ENCODE data around the gene CGGBP1. TPM values are rescaled to one million over a fixed set of nuclear protein-coding genes. Genes with fewer than 3 reads are reported as not detected.

The CGGBP1 gene, protein sequence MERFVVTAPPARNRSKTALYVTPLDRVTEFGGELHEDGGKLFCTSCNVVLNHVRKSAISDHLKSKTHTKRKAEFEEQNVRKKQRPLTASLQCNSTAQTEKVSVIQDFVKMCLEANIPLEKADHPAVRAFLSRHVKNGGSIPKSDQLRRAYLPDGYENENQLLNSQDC
- 76.4 and 83.6 TPM in 2 replicates for total RNA-seq (2014; rRNA removed; shearing (Covaris generic))

DNA sequence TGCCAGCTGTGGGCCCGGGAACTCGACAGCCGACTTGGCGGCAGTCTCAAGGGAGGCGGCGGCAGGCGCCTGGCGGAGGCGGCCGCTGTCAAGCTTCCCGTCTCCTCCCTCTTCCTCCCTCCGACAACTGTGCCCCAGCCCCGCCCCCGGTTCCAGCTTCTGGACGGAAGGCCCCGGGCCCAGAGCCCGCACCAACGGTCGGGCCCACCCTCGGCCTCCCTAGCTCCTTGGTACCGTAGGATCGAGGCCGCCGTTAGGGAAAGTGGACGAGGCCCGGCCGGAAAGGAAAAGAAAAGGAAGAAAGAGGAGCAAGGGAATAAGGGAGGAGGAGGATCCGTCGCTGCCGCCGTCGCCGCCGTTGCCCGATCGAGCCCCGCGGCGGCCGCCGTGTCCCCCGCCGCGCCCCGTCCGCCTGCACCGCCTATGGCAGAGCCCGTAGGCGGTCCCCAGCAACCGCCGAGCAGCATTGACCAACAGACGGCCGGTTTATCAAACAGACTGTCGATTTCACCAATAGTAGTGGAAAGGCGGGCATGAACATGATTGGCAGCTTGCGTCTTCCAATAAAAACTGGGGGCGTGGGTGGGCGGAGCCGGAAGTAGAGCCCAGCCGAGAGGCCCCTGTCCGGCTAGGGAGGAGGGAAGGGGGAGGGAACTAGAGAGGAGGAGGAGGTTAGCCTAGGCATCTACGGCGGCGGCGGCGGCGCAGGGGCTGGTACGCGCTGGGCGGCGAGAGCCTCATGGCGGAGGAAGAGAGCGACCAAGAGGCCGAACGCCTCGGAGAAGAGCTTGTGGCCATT, at the start of gene CGGBP1, which contains the start of gene ZNF654:
Gene CGGBP1, minus strand, starts transcription at position 425 of the 799 bp plus-strand sequence. CDS start 3,029 bp downstream, outside the sequence.
Gene ZNF654, plus strand, starts transcription at position 675 of the 799 bp plus-strand sequence. Its CDS starts 65 bp downstream, at position 740.
- Histone ChIP-seq H3K27ac (peak within 1 kb of the TSS; percentile 94), H3K36me3 (peaks cover 14% of the 10 kb centered on the region), H3K27me3 (no peaks in the 10 kb centered on the region), H3K4me3 (peak within 1 kb of the TSS; percentile 83), H3K9me3 (replicated peaks) (no peaks in the 10 kb centered on the region), H3K4me1 (no peaks in the 10 kb centered on the region; the same call in 1 of the 2 replicates)
- peak; percentile 96 to 98 for DNase-seq

DNA sequence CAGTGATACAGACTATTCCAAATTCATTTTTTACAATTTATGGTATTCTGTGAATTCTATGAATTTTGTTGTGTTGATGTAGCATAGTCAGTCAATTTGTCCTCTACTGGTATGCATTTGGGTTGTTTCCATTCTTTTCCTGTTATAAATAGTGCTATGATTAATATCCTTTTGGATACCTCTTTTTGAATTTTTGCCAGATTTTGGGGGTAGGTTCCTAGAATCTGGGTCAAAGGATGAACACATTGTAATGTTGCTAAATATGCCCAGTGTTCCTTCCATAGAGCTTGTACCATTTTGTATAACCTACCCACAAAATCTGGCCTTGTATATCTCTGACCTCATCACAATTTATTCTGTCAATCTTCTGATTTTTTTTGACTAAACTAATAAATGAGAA, 46.5 kb upstream of the CGGBP1 start:
- Histone ChIP-seq H3K27ac (no peak overlapping the region), H3K9me3 (replicated peaks) (no peaks in the 10 kb centered on the region), H3K4me1 (no peaks in the 10 kb centered on the region), H3K36me3 (peaks cover 8% of the 10 kb centered on the region; the same call in 1 of the 2 replicates), H3K27me3 (no peaks in the 10 kb centered on the region), H3K4me3 (no peak overlapping the region)
- no peak for DNase-seq

DNA sequence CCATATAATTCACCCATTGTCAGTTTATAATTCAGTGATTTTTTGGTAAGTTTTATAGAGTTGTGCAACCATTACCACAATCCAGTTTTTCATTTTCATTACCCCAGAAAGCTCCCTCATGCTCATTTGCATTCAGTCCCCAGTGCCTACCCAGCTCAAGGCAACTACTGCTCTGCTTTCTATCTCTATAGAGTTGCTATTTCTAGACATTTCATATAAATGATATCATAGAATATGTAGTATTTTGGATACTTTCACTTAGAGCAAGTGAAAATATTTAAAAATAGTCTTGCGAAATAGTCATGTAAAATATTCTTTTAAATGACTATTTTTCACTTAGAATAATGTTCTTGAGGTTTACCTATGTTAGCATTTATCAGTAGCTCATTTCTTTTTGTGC, 42.3 kb upstream of the CGGBP1 start:
- Histone ChIP-seq H3K27me3 (no peaks in the 10 kb centered on the region), H3K27ac (no peak overlapping the region), H3K4me3 (no peak overlapping the region), H3K4me1 (no peaks in the 10 kb centered on the region), H3K9me3 (replicated peaks) (no peaks in the 10 kb centered on the region), H3K36me3 (peaks cover 8% of the 10 kb centered on the region; the same call in 1 of the 2 replicates)
- no peak for DNase-seq

DNA sequence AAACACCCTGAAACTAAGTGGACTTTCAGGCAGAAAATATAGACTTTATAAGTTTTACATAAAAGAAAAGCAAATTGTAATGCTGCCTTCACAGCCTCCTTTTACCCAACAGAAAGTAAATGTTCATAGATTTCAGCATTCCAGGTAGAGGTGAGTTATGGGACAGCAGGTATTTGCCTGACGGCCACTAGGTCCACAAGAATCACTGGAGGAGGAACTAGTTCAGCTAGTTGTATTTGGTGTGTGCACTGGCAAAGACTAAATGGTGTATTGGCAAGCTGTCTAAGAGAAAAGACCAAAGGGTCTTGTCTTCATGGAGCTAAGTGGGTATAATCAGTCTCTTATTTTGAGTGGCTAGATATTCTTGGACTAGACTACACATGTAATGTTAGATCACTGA, 34.5 kb upstream of the CGGBP1 start:
- DNase-seq = no peak
- no peaks in the 10 kb centered on the region for H3K9me3 ChIP-seq (replicated peaks)
- peaks cover 19% of the 10 kb centered on the region for H3K36me3 ChIP-seq
- no peaks in the 10 kb centered on the region for H3K4me1 ChIP-seq
- H3K4me3 ChIP-seq = no peak overlapping the region
- H3K27me3 ChIP-seq = no peaks in the 10 kb centered on the region
- H3K27ac ChIP-seq = no peak overlapping the region

DNA sequence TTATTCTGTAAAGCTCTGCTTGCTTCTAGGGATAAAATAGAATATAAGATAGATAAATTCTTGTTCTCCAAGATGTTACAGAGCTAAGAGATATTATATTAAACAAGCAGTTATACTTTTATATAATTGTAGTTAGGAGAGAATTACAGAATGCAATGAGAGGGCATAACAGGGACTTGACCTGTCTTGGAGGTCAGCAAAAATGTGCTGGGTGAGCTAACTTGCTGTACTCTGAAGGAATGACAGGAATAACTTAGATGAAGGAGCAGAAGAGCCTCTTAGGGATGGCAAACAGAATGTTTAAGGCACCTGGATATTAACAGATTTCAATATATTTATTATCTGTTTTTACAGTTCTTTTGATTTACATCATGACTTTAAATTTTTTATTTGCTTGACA, 33.5 kb upstream of the CGGBP1 start:
- no peaks in the 10 kb centered on the region for H3K27me3 ChIP-seq
- no peak overlapping the region for H3K27ac ChIP-seq
- no peaks in the 10 kb centered on the region for H3K4me1 ChIP-seq
- peaks cover 25% of the 10 kb centered on the region for H3K36me3 ChIP-seq
- DNase-seq = no peak
- no peak overlapping the region for H3K4me3 ChIP-seq
- no peaks in the 10 kb centered on the region for H3K9me3 ChIP-seq (replicated peaks)

DNA sequence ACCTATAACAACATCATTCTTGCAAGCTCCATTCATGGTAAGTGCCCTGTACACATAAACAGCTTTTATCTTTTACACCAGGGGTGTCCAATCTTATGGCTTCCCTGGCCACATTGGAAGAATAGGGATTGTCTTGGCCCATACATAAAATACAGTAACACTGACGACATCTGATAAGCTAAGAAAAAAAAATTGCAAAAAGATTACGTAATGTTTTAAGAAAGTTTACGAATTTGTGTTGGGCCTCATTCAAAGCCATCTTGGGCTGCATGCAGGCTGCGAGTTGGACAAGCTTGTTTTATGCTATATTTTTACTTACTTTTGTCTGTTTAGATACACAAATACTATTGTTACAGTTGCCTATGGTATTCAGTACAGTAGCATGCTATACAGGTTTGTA, 31.9 kb upstream of the CGGBP1 start:
- H3K27ac ChIP-seq = no peak overlapping the region
- no peak for DNase-seq

DNA sequence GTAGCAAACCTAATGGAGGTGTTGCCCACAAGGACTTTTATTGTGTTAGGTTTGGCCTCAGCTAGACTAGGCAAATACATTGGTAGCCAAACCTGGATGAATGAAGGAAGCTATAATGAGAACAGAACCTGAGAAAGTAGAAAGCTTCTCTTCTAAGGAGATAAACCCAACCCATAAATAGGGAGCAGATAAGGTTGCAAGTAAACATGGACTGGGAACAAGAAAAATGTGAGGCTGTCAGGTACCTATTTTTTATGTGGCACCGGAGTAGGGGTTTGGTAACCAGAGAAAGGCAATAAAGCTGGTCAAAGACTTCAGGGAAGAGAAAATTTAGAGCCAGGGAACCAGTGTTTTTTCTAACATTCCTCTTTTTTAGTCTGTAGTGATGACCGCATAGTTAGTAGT, 25.3 kb upstream of the CGGBP1 start:
- Histone ChIP-seq H3K4me3 (no peak overlapping the region), H3K4me1 (no peaks in the 10 kb centered on the region)
- no peak for DNase-seq

More for the DNA sequence above, 31.9 kb upstream of the CGGBP1 start:
- Histone ChIP-seq H3K36me3 (peaks cover 28% of the 10 kb centered on the region), H3K27me3 (no peaks in the 10 kb centered on the region), H3K9me3 (replicated peaks) (no peaks in the 10 kb centered on the region), H3K4me1 (no peaks in the 10 kb centered on the region), H3K4me3 (no peak overlapping the region)

DNA sequence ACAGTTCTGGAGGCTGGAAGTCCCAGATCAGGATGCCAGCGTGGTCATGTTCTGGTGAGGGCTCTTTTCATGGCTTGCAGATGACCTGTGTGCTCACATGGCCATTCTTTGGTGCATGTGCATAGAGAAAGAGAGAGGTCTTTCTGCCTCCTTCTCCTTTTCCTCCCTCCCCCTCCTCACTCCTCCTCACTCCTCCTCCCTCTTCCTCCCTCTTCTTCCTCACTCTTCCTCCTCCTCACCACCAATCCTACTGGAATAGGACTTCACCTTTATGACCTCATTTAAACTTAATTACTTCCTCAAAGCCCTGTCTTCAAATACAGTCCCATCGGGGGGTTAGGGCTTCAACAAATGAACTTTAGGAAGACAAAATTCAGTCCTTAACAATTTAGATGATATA, 24.0 kb upstream of the CGGBP1 start:
- DNase-seq = no peak
- Histone ChIP-seq H3K4me1 (no peaks in the 10 kb centered on the region), H3K4me3 (no peak overlapping the region), H3K27ac (no peak overlapping the region), H3K36me3 (peaks cover 10% of the 10 kb centered on the region), H3K27me3 (no peaks in the 10 kb centered on the region), H3K9me3 (replicated peaks) (no peaks in the 10 kb centered on the region)

More for the DNA sequence above, 25.3 kb upstream of the CGGBP1 start:
- H3K9me3 ChIP-seq (replicated peaks) = no peaks in the 10 kb centered on the region
- no peak overlapping the region for H3K27ac ChIP-seq
- peaks cover 20% of the 10 kb centered on the region for H3K36me3 ChIP-seq
- no peaks in the 10 kb centered on the region for H3K27me3 ChIP-seq

DNA sequence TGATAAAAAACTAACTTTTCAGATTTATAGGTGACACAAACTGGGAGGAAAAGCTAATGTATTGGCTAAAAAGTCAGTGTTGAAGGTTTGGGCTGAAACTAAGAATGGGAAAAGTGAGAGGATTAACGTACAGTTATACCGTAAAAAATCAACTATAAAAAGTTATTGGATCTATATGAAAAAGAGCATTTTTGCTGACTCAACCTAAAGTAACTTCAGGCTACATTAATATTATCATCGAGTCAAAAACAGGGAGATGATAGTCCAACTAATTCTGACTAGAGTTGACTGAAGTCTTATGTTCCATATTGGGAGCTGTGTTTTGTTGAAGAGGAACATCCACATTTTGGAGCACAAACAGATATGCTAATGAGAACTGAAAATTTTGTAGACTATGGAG, 20.1 kb upstream of the CGGBP1 start:
- Histone ChIP-seq H3K9me3 (replicated peaks) (no peaks in the 10 kb centered on the region), H3K4me3 (no peak overlapping the region), H3K27me3 (no peaks in the 10 kb centered on the region), H3K36me3 (0 out of 2 replicates have a peak, but pooled peaks cover 2% of the 10 kb centered on the region), H3K4me1 (no peaks in the 10 kb centered on the region; the same call in 1 of the 2 replicates), H3K27ac (no peak overlapping the region)
- no peak for DNase-seq

DNA sequence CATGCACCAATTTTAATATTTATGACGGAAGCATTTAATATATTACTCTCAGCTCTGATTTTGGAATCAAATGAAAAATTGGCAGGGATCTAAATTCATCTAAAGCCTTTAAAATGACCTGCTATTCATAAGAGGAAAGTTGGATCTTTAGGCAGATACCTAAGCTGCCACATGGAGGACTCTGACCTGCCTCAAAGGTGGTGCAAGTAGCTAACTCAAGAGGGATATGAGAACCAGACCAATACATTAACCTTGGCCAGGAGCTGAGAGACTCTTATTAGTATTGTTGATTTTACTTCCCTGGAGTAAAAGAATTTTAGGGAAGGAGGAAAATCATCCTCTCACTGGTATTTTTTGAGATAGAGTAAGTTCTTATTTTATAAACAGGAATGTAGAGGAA, 17.9 kb upstream of the CGGBP1 start:
- Histone ChIP-seq H3K9me3 (replicated peaks) (no peaks in the 10 kb centered on the region), H3K27ac (no peak overlapping the region), H3K4me1 (no peaks in the 10 kb centered on the region; the same call in 1 of the 2 replicates), H3K27me3 (no peaks in the 10 kb centered on the region), H3K36me3 (0 out of 2 replicates have a peak, but pooled peaks cover 2% of the 10 kb centered on the region), H3K4me3 (no peak overlapping the region)
- no peak for DNase-seq

DNA sequence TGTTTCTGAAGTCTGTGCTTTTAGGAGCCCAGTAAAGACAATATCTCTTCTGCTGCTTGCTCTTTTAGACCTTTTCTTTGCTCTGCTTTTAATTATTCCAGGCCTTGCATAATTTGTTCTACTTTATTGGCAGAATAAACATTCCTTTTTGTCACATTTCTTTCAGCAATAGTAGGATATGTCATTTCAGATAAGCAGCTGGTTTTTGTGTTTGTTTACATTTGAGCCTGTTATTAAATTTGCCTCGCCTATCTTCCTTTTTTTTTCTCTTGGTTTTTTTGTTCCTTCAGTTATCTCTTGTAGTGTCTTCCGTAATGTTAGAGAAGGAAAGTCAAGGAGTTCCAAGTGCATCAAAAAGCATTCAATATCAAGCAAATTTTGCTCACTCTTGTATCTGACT, 16.7 kb upstream of the CGGBP1 start:
- no peak overlapping the region for H3K27ac ChIP-seq
- DNase-seq = no peak
- no peak overlapping the region for H3K4me3 ChIP-seq
- H3K36me3 ChIP-seq = no peaks in the 10 kb centered on the region
- no peaks in the 10 kb centered on the region for H3K27me3 ChIP-seq
- no peaks in the 10 kb centered on the region for H3K9me3 ChIP-seq (replicated peaks)
- H3K4me1 ChIP-seq = no peaks in the 10 kb centered on the region; the same call in 1 of the 2 replicates

DNA sequence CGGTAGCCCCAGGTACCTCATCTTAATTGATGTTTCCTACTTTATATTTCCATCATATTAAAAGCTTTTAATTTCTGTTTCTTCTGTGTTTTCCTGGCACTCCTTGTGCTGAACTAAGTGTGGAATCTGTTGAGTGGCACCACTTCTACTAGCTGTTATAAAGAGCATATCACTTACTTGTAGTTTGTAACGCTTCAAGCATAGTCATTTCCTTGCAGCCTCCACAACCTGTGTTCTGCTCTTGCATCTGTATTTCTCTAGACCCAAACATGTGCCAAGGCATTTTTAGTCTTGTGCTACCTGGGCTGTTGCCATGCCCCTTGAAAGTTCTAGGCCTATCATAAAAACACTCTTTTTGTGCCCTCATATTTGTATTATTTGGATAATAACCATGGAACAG, 16.3 kb upstream of the CGGBP1 start:
- no peak overlapping the region for H3K4me3 ChIP-seq
- no peaks in the 10 kb centered on the region; the same call in 1 of the 2 replicates for H3K36me3 ChIP-seq
- no peaks in the 10 kb centered on the region for H3K27me3 ChIP-seq
- no peak for DNase-seq
- no peaks in the 10 kb centered on the region; the same call in 1 of the 2 replicates for H3K4me1 ChIP-seq
- H3K27ac ChIP-seq = no peak overlapping the region
- H3K9me3 ChIP-seq (replicated peaks) = no peaks in the 10 kb centered on the region

DNA sequence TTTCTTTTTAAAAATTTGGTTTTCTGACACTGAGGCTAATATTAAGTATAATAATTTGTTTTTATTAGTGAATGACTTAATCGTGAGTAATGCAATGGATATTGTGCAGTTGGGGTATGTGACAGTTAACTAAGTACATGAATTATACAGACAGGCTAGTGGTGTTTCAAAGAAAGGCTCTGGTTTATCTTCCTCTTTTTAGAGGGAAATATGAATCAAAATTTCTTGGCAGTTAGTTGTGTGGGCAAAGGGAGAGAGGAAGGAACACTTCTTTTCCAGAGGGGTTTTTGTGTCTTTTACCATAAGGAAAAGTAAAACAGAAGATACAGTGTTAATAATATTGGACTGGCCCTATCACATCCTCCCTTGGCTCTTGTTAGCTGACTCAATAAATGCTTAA, 2.9 kb upstream of the CGGBP1 start:
- no peak overlapping the region for H3K27ac ChIP-seq
- no peak for DNase-seq
- H3K36me3 ChIP-seq = 0 out of 2 replicates have a peak, but pooled peaks cover 2% of the 10 kb centered on the region
- no peaks in the 10 kb centered on the region; the same call in 1 of the 2 replicates for H3K4me1 ChIP-seq
- no peaks in the 10 kb centered on the region for H3K9me3 ChIP-seq (replicated peaks)
- H3K4me3 ChIP-seq = no peak overlapping the region
- no peaks in the 10 kb centered on the region for H3K27me3 ChIP-seq

DNA sequence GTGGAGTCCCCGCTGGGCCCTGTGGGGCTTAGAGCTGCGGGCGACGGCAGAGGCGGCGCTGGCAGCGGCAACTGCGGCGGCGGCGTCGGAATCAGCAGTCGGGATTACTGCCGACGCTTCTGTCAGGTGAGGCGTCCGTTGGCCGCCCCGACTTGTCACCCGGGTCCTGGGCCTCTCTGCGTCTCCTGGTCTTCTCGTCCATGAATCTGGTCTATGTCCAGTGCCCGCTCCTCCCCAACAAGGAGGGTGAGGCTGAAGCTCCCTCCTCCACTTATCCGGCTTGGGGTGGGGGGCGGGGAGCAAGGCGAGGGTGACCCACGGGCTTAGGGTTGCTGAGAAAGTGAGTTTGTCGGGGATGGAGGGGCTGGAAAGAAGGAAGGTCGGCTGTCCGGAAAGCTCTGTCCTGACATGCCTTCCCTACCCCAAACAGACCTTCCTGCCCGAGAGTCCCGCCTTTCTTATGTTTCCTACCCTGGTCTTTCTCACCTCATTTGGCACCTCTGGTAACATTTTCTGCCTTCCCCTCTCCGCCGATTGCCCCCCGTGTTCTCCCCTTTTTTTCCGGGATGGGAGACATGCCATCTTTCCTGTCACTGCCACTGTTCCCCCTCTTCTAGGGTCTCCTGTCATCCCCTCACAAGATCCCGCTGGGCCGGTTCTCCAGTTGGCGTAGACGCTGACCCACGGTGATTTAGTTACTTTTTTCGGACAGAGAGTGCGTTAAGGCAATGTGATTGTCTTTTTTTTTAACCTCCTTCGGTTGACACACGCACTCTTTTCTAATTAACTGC, 770 bp upstream of the CGGBP1 start:
- H3K9me3 ChIP-seq (replicated peaks) = no peaks in the 10 kb centered on the region
- H3K4me1 ChIP-seq = no peaks in the 10 kb centered on the region; the same call in 1 of the 2 replicates
- H3K4me3 ChIP-seq = peak overlapping the region; percentile 83
- DNase-seq = no peak
- H3K27me3 ChIP-seq = no peaks in the 10 kb centered on the region
- peak overlapping the region; percentile 94 for H3K27ac ChIP-seq
- H3K36me3 ChIP-seq = peaks cover 14% of the 10 kb centered on the region

DNA sequence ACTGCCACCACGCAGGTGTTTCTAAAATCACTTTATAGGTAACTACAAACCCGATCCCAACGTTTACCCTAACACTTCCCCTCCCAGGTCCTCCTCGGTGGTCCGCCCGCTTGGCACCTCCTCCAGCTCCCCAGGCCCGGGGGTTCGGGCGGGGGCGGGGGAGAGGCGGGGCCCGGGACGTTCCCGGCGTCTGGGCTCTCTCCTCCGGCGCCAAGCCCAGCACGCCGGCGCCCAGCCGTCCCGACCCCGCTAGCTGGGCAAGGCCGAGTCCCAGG, 562 bp downstream of the CGGBP1 start:
- Histone ChIP-seq H3K27ac (peak overlapping the region; percentile 94), H3K27me3 (no peaks in the 10 kb centered on the region), H3K9me3 (replicated peaks) (no peaks in the 10 kb centered on the region), H3K36me3 (peaks cover 17% of the 10 kb centered on the region), H3K4me1 (no peaks in the 10 kb centered on the region; the same call in 1 of the 2 replicates), H3K4me3 (peak overlapping the region; percentile 83)
- no peak for DNase-seq
